Stimulated activated CD8-positive, alpha-beta memory T cell treated with anti-CD3 and anti-CD28 coated beads, Interleukin-7, amount 100 ng/mL, for 24 hours (primary cell): Measurements from ENCODE around the gene CLDND2.
"Not testable (repeated sequence)": the region's sequence is repeated elsewhere in the genome, so short reads cannot be mapped to it uniquely, and the experiment has no call there.

ENCODE experiments used
- DNase-seq: peaks from one replicate; pipeline ENCODE4 v3.0.0-alpha.2; 2020; ENCODE audit warnings: low read depth

CLDND2 gene, protein sequence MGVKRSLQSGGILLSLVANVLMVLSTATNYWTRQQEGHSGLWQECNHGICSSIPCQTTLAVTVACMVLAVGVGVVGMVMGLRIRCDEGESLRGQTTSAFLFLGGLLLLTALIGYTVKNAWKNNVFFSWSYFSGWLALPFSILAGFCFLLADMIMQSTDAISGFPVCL

DNA sequence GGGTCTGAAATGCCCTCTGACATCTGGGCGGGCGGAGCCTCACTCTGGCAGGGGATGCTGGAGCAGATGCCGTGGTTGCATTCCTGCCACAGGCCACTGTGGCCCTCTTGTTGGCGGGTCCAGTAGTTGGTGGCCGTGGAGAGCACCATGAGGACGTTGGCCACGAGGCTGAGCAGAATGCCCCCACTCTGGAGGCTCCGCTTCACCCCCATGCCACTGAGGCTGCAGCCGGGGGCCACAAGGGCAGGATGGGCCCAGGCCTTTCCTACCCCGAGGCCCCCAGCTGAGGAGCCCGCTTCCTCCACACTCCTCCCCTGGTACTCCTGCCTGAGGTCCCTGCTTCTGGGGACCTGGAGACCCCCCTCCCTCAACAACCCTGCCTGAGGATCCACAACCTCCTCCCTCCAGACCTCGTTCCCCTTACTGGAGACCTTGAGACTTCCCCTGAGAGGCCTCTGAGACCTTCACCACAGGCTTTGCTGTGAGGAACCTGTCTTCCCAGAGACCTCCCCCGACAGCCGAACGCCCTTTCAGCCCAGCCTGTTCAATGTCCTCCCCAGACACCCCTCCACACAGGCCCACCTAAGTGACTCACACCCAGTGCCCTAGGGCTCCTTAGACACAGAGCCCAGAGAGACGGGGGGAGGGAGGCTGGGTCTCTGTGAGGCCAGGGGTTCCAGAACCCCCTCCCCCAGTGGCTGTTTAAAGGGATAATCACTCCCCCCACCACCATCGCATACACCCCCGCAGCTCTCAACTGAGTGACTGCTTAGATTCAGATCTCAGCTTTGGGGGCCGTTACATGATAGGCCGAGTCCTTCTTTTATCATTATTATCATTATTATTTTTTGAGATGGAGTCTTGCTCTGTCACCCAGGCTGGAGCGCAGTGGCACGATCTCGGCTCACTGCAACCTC, at the start of gene CLDND2:
Gene CLDND2 (minus strand): TSS at position 638 of the 917 bp plus-strand sequence. CDS start 426 bp downstream, at position 212.
- no peak for DNase-seq

- DNase-seq: no peak
Observed at GRCh38 chr19:51417810-51418157, 49.0 kb upstream of the CLDND2 start.

- no peak for DNase-seq
Observed at GRCh38 chr19:51417107-51417809, 48.5 kb upstream of the CLDND2 start, which contains the start of gene SIGLEC10. Gene SIGLEC10 (minus strand): TSS chr19:51417642. CDS start chr19:51417581, 61 bp downstream.

- DNase-seq: not testable (repeated sequence)
Observed at GRCh38 chr19:51416422-51416821, 47.6 kb upstream of the CLDND2 start.

- no peak for DNase-seq
Observed at GRCh38 chr19:51415187-51415586, 46.4 kb upstream of the CLDND2 start.

GRCh38 chr19:51410950-51411748, 42.3 kb upstream of the CLDND2 start:
- no peak for DNase-seq

DNA sequence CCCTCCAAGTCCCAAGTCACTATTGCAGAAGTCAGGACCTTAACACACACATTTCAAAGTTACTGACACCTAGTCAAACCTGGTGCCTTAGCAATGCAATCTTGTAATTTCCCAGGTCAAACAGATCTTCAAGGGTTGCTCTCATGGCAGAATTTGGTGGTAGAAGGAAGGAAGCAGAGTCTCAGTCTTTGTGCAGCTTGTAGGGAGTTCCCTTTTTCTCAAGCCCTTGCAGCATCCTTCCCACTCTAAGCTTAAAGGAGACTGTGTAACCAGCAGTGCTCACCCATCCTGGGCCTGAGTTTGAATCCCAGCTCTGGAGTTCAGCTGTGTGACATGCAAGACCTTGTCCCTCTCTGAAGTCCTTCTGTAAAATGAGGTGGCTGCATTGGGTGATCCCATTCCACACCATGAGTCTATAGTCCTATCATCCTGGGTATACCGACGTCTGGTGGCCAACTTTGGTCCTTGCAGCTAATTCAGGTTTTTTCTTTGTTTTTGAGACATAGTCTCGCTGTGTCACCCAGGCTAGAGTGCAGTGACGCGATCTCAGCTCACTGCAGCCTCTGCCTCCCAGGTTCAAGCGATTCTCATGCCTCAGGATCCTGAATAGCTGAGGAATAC, 38.8 kb upstream of the CLDND2 start:
- no peak for DNase-seq

- no peak for DNase-seq
Observed at GRCh38 chr19:51402117-51402516, 33.3 kb upstream of the CLDND2 start.

- not testable (repeated sequence) for DNase-seq
Observed at GRCh38 chr19:51399936-51400335, 31.1 kb upstream of the CLDND2 start.

- no peak for DNase-seq
Observed at GRCh38 chr19:51399231-51399630, 30.4 kb upstream of the CLDND2 start.

- DNase-seq: no peak
Observed at GRCh38 chr19:51398096-51398704, 29.4 kb upstream of the CLDND2 start.

- DNase-seq: not testable (repeated sequence)
Observed at GRCh38 chr19:51397453-51397852, 28.6 kb upstream of the CLDND2 start.

GRCh38 chr19:51396175-51396574, 27.4 kb upstream of the CLDND2 start:
- no peak for DNase-seq

DNA sequence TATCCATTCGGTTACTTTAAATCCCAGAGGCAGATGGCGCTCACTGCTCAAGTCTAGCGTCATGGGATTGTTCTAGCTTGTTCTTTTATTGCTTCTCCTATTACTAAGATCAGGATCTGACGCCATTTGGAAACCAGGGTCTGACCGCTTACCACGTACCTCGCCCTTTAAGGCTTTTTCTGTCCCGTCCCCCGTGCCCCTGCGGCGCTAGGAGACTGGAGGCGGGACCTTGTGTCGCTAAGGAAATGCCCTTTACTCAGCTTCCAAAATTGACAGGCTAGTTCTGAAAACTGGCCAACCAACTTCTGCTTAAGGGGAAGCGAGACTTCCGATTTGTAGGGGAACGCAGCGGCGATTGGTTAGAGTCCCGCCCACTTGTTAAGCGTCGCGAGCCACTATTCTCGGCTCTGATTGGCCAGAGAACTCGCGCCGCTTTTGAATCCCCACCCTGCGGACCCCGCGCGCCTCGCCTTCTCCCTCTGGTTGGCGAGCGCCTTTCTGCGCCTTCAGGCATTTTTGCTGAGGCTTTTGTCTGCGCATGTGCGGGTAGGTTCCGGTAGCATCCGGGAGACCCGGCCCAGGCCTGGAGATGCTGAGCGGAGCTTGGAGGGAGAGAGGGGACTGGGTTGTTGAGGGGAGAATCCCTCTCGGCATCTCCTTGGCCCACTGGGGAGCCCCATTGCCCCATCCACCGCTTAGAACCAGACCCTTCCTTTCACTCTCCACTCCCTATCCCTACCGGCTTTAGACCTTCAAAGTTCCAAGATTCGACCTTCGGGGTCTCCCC, 25.4 kb upstream of the CLDND2 start:
- DNase-seq: peak; percentile 80

DNA sequence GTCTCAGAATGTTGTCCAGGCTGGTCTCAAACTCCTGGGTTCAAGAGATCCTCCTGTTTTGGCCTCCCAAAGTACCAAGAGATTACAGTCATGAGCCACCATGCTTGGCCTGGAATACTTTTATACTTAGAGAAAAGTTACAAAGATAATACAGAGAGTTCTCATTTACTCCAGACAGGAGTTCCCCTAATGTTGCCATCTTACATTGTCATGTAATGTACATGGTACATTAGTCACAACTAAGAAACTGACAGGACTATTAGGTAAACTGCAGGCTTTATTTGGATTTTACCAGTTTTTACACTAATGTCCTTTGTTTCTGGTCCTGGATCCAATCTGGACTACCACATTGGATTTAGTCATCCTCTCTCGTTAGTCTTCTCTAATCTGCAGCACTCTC, 23.9 kb upstream of the CLDND2 start:
- DNase-seq: no peak

DNA sequence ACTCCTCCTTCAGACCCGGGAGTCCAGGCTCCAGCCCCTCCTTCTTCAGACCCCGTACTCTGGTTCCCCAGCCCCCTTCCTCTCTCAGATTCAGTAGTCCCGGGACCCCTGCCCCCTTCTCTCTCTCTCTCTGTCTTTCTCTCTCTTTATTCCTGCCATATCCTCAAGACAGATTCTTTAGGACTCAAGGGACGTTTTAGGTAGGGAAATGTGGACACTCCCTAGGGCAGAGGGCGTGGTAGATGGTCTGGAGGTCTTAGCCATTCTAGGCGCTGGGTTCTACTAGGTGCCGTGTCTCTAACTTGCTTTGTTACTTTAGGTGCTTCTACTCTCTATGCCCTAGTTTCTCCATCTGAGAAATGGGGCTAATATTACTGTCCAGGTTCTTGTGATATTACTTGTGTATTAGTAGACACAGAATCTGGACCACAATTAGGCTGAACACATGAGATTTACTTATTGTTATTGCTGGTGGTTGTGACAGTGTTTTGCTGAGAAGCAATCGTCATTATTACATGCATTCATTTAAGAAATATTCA, 22.3 kb upstream of the CLDND2 start:
- DNase-seq: no peak

DNA sequence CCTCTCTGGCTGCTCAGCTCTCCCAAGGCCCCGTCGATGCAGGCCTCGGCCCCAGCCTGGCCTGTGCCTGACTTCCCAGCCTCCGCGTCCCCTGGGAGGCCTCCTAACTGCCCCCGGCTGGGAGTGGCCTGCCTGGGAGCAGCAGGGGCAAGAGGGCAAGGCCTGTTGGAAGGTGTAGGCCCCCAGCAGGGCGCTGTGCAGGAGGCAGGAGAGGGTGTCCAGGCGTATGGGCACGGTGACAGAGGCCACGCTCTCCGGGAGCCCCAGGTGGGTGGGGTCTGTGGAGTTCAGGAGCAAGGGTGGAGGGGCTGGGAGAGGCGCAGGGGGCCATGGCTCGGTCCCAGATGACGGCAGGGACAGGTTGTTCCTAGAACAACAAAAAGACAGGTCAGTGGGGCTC, 20.3 kb upstream of the CLDND2 start:
- no peak for DNase-seq

- no peak for DNase-seq
Observed at GRCh38 chr19:51387924-51388389, 19.2 kb upstream of the CLDND2 start, which contains the start of gene LIM2. Gene LIM2 (minus strand): TSS chr19:51387974. CDS start chr19:51387443, 531 bp downstream.

GRCh38 chr19:51386882-51387520, 18.2 kb upstream of the CLDND2 start:
- DNase-seq: no peak
